Measurements from ENCODE around the gene HSD17B14. TPM values are rescaled to one million over a fixed set of nuclear protein-coding genes. Genes with fewer than 3 reads are reported as not detected.

HSD17B14 gene
- total and polyA plus RNA-seq, 4 donors, result 9.0 to 39.1 (median 15.3) TPM

DNA sequence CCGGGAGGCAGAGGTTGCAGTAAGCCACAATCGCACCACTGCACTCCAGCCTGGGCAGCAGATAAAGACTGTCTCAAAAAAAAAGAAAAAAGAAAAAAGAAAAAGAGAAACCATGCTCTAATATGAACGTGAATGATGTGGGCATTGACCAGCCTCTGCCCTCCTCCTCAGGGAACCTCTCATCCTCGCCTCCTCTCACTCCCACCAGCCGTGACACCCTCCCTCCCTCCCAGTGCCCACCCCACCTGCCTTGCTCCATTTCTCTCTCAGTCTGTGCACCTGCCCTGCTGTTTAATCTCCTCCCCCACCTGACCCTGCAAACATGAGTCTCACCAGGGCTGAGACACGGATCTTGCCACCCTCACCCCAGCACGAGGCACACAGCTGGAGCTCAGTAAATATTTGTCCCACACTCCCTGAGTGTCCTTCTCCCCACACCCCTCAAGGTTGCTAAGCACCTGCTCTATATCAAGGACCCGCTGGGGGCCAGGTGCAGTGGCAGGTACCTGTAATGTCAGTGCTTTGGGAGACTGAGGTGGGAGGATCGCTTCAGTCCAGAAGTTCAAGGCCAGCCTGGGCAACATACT is 18.0 kb downstream of the HSD17B14 start:
- H3K9ac ChIP-seq (ENCODE audit: insufficient read depth in 1 of 2, low read length in 2 of 2), result no peak overlapping the region
- H3K27ac ChIP-seq (ENCODE audit: low read depth in 1 of 2, low read length in 1 of 2), result peak overlapping the region in 1 of 2 donors; percentile 52
- ATAC-seq (ENCODE audit: insufficient read depth, low FRiP score) (no peak), DNase-seq (peak; percentile 34 to 77 (median 64))
- WGBS, 2 donors, result 62 to 88% methylated on average over 9 of the region's 9 CpGs
- H3K4me1 ChIP-seq (ENCODE audit: control insufficient read depth in 5 of 5, insufficient read depth in 5 of 5, low read length in 5 of 5), result peaks cover 0 to 4% (median 0%) of the 10 kb centered on the region in 5 donors
- no peak for TF ChIP-seq CTCF (IDR thresholded peaks at IDR 0.05; ENCODE audit: control extremely low read depth, extremely low read depth)
- H3K36me3 ChIP-seq (ENCODE audit: control insufficient read depth in 4 of 4, insufficient read depth in 4 of 4, low read length in 4 of 4), result peaks cover 0 to 14% (median 3%) of the 10 kb centered on the region in 4 donors
- H3K4me3 ChIP-seq, result no peak overlapping the region
- H3K9me3 ChIP-seq (ENCODE audit: control insufficient read depth in 4 of 4, insufficient read depth in 3 of 4, low read length in 3 of 4), result peaks cover 0 to 3% (median 1%) of the 10 kb centered on the region in 4 donors
- no peaks in the 10 kb centered on the region for H3K27me3 ChIP-seq (ENCODE audit: control insufficient read depth in 3 of 3, insufficient read depth in 3 of 3, low read length in 2 of 3)

DNA sequence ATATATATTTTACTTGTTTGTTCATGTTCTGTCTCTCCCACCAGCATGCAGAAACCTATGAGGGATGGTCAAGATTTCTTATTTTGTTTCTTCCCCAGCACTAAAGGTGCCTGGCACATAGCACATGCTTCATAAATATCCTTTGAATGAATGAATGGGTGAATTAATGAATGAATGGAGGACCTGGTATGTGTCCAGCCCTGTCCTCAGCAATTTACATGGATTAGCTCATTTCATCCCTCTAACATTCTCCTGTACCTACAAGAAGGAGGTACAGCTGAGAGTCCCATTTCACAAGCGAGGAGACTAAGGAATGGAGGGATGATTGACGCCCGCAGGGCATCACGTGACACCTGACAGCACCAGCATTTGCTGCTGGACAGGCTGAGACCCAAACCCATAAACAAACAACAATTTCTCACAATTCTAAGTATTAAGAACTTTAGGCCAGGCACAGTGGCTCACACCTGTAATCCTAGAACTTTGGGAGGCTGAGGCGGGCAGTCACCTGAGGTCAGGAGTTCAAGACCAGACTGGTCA is 18.6 kb downstream of the HSD17B14 start:
- peaks cover 0 to 12% (median 2%) of the 10 kb centered on the region in 4 donors for H3K36me3 ChIP-seq (ENCODE audit: control insufficient read depth in 4 of 4, insufficient read depth in 4 of 4, low read length in 4 of 4)
- peaks cover 0 to 4% (median 0%) of the 10 kb centered on the region in 5 donors for H3K4me1 ChIP-seq (ENCODE audit: control insufficient read depth in 5 of 5, insufficient read depth in 5 of 5, low read length in 5 of 5)
- no peak for DNase-seq
- H3K9ac ChIP-seq (ENCODE audit: insufficient read depth in 1 of 2, low read length in 2 of 2), result no peak overlapping the region
- peaks cover 0 to 3% (median 1%) of the 10 kb centered on the region in 4 donors for H3K9me3 ChIP-seq (ENCODE audit: control insufficient read depth in 4 of 4, insufficient read depth in 3 of 4, low read length in 3 of 4)
- H3K27me3 ChIP-seq (ENCODE audit: control insufficient read depth in 3 of 3, insufficient read depth in 3 of 3, low read length in 2 of 3), result no peaks in the 10 kb centered on the region
- 85 to 88% methylated on average over 5 of the region's 5 CpGs for WGBS, 2 donors
- ATAC-seq (ENCODE audit: insufficient read depth, low FRiP score), result no peak
- no peak for TF ChIP-seq CTCF (IDR thresholded peaks at IDR 0.05; ENCODE audit: control extremely low read depth, extremely low read depth)
- H3K27ac ChIP-seq (ENCODE audit: low read depth in 1 of 2, low read length in 1 of 2), result peak overlapping the region in 1 of 2 donors; percentile 69
- no peak overlapping the region for H3K4me3 ChIP-seq

- ATAC-seq (ENCODE audit: insufficient read depth, low FRiP score), result no peak
- no peaks in the 10 kb centered on the region for H3K36me3 ChIP-seq (ENCODE audit: control insufficient read depth in 4 of 4, insufficient read depth in 4 of 4, low read length in 4 of 4)
- no peaks in the 10 kb centered on the region for H3K9me3 ChIP-seq (ENCODE audit: control insufficient read depth in 4 of 4, insufficient read depth in 3 of 4, low read length in 3 of 4)
- H3K9ac ChIP-seq (ENCODE audit: insufficient read depth in 1 of 2, low read length in 2 of 2), result no peak overlapping the region
- H3K4me1 ChIP-seq (ENCODE audit: control insufficient read depth in 5 of 5, insufficient read depth in 5 of 5, low read length in 5 of 5), result peaks cover 0 to 8% (median 0%) of the 10 kb centered on the region in 5 donors
- TF ChIP-seq CTCF (IDR thresholded peaks at IDR 0.05; ENCODE audit: control extremely low read depth, extremely low read depth), result no peak
- WGBS, 2 donors, result 47 to 61% methylated on average over 14 of the region's 14 CpGs
- peak overlapping the region; percentile 78 to 79 for H3K27ac ChIP-seq (ENCODE audit: low read depth in 1 of 2, low read length in 1 of 2)
- no peaks in the 10 kb centered on the region for H3K27me3 ChIP-seq (ENCODE audit: control insufficient read depth in 3 of 3, insufficient read depth in 3 of 3, low read length in 2 of 3)
- peak in 1 of 3 donors; percentile 25 for DNase-seq
- H3K4me3 ChIP-seq, result no peak overlapping the region
Measured at GRCh38 chr19:48815870-48816501, 20.3 kb downstream of the HSD17B14 start.
